Activated naive CD4-positive, alpha-beta T cell treated with anti-CD3 and anti-CD28 coated beads for 36 hours (primary cell): ENCODE measurements around the gene MYO1A. TPM values are rescaled to one million over a fixed set of nuclear protein-coding genes. Genes with fewer than 3 reads are reported as not detected.
"Not testable (repeated sequence)": the region's sequence is repeated elsewhere in the genome, so short reads cannot be mapped to it uniquely, and the experiment has no call there.

ENCODE experiments used
- CTCF ChIA-PET: fragments of 350-600 bp; sonication (Branson Sonifier 250); formaldehyde crosslinking; loops from one replicate; lab custom pipeline; 2021; ENCODE audit warnings: antibody characterized with exemption; lab: Charles Lee
- DNase-seq: peaks from one replicate; pipeline ENCODE4 v3.0.0-alpha.2; 2020
- H3K27ac Mint-ChIP-seq: one replicate; pipeline ENCODE4 v1.8.0; 2021; ENCODE audit warnings: mild to moderate bottlenecking, mixed read lengths
- H3K27me3 Mint-ChIP-seq: one replicate; pipeline ENCODE4 v1.8.0; 2021; ENCODE audit warnings: low read depth, mixed read lengths
- H3K36me3 Mint-ChIP-seq: one replicate; pipeline ENCODE4 v1.8.0; 2021; ENCODE audit warnings: low read depth, mixed read lengths
- H3K4me1 Mint-ChIP-seq: one replicate; pipeline ENCODE4 v1.8.0; 2021; ENCODE audit warnings: low read depth, mixed read lengths
- H3K4me3 Mint-ChIP-seq: one replicate; pipeline ENCODE4 v1.8.0; 2021; ENCODE audit warnings: mild to moderate bottlenecking, moderate library complexity, mixed read lengths
- H3K9me3 Mint-ChIP-seq: one replicate; pipeline ENCODE4 v1.8.0; 2021; ENCODE audit warnings: mixed read lengths
- intact Hi-C: fragments of 100-400 bp; cut with micrococcal nuclease; formaldehyde crosslinking; loops from one replicate; pipeline ENCODE4 v1.15.1; 2023
- total RNA-seq, 2 experiments: library from RNA; stranded (reverse); gene quantifications; one replicate each; pipeline ENCODE4 v1.2.3, GENCODE V29; 2021

Gene MYO1A
- total RNA-seq, 2 experiments from 2014 or later: 1.4 to 1.5 TPM

DNA sequence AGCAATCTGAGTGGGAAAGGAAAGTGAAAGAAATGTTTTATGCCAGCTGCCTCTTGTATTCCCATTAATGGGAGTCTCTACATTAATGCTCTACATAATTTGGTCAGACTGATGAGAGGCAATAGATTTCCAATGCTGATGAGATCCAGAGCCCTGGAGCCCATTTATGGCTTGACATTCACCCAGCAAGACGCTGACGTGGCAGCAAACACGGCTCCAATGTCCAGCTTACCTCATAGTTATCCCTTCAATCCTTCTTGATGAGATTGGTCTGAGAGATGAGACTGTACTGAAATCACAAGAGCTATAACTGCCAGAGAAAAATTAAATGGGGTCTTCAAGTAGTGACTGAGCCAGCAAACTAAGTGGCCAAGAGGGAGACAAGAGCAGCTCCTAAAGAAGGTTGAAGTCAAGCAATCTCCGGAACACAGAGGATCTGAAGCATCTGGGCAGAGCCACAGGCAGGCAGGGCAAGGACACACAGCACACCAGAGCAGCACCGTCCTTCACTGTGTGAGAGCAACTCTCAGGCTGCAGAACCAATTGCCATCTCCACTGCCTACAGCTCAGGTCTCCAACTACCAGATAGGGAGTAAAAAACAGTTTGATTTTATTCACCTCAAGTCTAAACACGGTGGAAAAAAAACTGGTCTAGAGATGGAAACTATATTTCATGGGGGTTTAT lies 7.3 kb upstream of the MYO1A start:
- no peak for DNase-seq
- Mint-ChIP-seq H3K27ac (no peak overlapping the region), H3K27me3 (no peaks in the 10 kb centered on the region), H3K9me3 (no peaks in the 10 kb centered on the region), H3K4me1 (peaks cover 26% of the 10 kb centered on the region), H3K36me3 (peaks cover 59% of the 10 kb centered on the region), H3K4me3 (no peak overlapping the region)
- CTCF ChIA-PET: interaction anchor here (0.7 to 11.9 kb wide), 5 partner anchors 9 to 54 kb away, joined by 3 to 271 read pairs (median 4); partner anchors contain the start of genes STAT6 and ZBTB39
- intact Hi-C loops: no loop called here

- Mint-ChIP-seq H3K4me1 (peaks cover 21% of the 10 kb centered on the region), H3K27ac (no peak overlapping the region), H3K4me3 (no peak overlapping the region), H3K9me3 (no peaks in the 10 kb centered on the region), H3K27me3 (no peaks in the 10 kb centered on the region), H3K36me3 (peaks cover 52% of the 10 kb centered on the region)
- CTCF ChIA-PET: interaction anchor here (11.9 kb wide), 1 partner anchor 48 kb away, joined by 271 read pairs; the partner anchor contains the start of gene ZBTB39
- intact Hi-C loops: no loop called here
- no peak for DNase-seq
Observed at GRCh38 chr12:57055824-57056223, 5.9 kb upstream of the MYO1A start.

DNA sequence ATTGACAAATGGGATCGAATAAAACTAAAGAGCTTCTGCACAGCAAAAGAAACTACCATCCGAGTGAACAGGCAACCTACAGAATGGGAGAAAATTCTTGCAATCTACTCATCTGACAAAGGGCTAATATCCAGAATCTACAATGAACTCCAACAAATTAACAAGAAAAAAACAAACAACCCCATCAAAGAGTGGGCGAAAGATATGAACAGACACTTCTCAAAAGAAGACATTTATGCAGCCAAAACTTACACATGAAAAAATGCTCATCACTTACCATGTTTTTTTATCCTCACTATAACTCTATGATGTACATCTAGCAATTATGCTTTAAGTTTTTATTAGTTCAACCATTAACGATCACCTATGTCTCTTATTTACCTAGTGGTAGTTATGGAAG lies 4.0 kb upstream of the MYO1A start:
- H3K4me3 Mint-ChIP-seq, intact Hi-C loops, H3K9me3 Mint-ChIP-seq, CTCF ChIA-PET, DNase-seq, H3K27me3 Mint-ChIP-seq, H3K27ac Mint-ChIP-seq: not testable (repeated sequence)
- peaks cover 19% of the 10 kb centered on the region for H3K4me1 Mint-ChIP-seq
- H3K36me3 Mint-ChIP-seq: peaks cover 38% of the 10 kb centered on the region

GRCh38 chr12:57053146-57053545 lies 3.2 kb upstream of the MYO1A start:
- H3K27ac Mint-ChIP-seq, H3K4me3 Mint-ChIP-seq, H3K9me3 Mint-ChIP-seq, DNase-seq, H3K27me3 Mint-ChIP-seq, intact Hi-C loops: not testable (repeated sequence)
- peaks cover 16% of the 10 kb centered on the region for H3K4me1 Mint-ChIP-seq
- peaks cover 31% of the 10 kb centered on the region for H3K36me3 Mint-ChIP-seq
- CTCF ChIA-PET: interaction anchor here (0.9 kb wide), 1 partner anchor 44 kb away, joined by 3 read pairs; no protein-coding TSS in a partner anchor

GRCh38 chr12:57051011-57051410 lies 1.1 kb upstream of the MYO1A start:
- intact Hi-C loops: no loop called here

DNA sequence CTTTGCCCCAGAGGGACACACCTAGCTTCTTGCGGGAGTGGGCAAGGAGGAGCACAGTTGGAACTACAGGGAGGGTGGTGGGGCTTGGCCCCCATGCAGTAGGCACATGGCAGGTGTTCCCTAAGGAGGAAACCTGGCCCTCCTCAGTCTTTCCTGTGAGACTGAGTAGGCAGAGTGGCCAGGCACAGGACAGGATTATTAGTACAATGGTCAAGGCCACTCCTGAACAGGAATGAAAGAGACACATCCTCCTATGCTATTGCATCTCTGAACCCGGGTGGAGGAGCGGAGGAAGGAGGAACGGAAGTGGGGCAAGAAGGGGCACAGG lies 846 bp downstream of the MYO1A start:
- intact Hi-C loops: no loop called here
- Mint-ChIP-seq H3K4me3 (no peak overlapping the region), H3K27me3 (no peaks in the 10 kb centered on the region), H3K4me1 (peaks cover 36% of the 10 kb centered on the region), H3K9me3 (no peaks in the 10 kb centered on the region), H3K36me3 (peaks cover 12% of the 10 kb centered on the region), H3K27ac (no peak overlapping the region)
- no peak for DNase-seq
- CTCF ChIA-PET: interaction anchor here (1.1 to 1.7 kb wide), 7 partner anchors 8 to 47 kb away, joined by 3 to 9 read pairs (median 5); no protein-coding TSS in a partner anchor

More at GRCh38 chr12:57051011-57051410, 1.1 kb upstream of the MYO1A start:
- H3K4me3 Mint-ChIP-seq: no peak overlapping the region
- peaks cover 15% of the 10 kb centered on the region for H3K36me3 Mint-ChIP-seq
- peaks cover 30% of the 10 kb centered on the region for H3K4me1 Mint-ChIP-seq
- no peaks in the 10 kb centered on the region for H3K9me3 Mint-ChIP-seq
- CTCF ChIA-PET: interaction anchor here (0.6 to 2.2 kb wide), 6 partner anchors 9 to 43 kb away, joined by 3 to 11 read pairs (median 4); no protein-coding TSS in a partner anchor
- no peaks in the 10 kb centered on the region for H3K27me3 Mint-ChIP-seq
- H3K27ac Mint-ChIP-seq: no peak overlapping the region
- DNase-seq: no peak

- Mint-ChIP-seq H3K4me1 (peaks cover 36% of the 10 kb centered on the region), H3K27me3 (no peaks in the 10 kb centered on the region), H3K4me3 (no peak overlapping the region), H3K27ac (no peak overlapping the region), H3K9me3 (no peaks in the 10 kb centered on the region), H3K36me3 (peaks cover 6% of the 10 kb centered on the region)
- intact Hi-C loops: no loop called here
- CTCF ChIA-PET: interaction anchor here (0.6 to 1.7 kb wide), 8 partner anchors 9 to 499 kb away, joined by 3 to 9 read pairs (median 4); partner anchors contain the start of genes DCTN2 and STAT6
- no peak for DNase-seq
Observed at GRCh38 chr12:57048423-57049118, 1.4 kb downstream of the MYO1A start.

- intact Hi-C loops: loop anchor here (2.0 kb wide), 1 partner anchor 21 kb away; no protein-coding TSS in a partner anchor
- Mint-ChIP-seq H3K9me3 (no peaks in the 10 kb centered on the region), H3K4me3 (no peak overlapping the region), H3K27me3 (no peaks in the 10 kb centered on the region), H3K27ac (no peak overlapping the region), H3K4me1 (peaks cover 36% of the 10 kb centered on the region), H3K36me3 (peaks cover 2% of the 10 kb centered on the region)
- no peak for DNase-seq
- CTCF ChIA-PET: interaction anchor here (0.6 to 1.7 kb wide), 10 partner anchors 9 to 499 kb away, joined by 3 to 9 read pairs (median 4); partner anchors contain the start of genes DCTN2 and STAT6
Observed at GRCh38 chr12:57047981-57048380, 1.9 kb downstream of the MYO1A start.

DNA sequence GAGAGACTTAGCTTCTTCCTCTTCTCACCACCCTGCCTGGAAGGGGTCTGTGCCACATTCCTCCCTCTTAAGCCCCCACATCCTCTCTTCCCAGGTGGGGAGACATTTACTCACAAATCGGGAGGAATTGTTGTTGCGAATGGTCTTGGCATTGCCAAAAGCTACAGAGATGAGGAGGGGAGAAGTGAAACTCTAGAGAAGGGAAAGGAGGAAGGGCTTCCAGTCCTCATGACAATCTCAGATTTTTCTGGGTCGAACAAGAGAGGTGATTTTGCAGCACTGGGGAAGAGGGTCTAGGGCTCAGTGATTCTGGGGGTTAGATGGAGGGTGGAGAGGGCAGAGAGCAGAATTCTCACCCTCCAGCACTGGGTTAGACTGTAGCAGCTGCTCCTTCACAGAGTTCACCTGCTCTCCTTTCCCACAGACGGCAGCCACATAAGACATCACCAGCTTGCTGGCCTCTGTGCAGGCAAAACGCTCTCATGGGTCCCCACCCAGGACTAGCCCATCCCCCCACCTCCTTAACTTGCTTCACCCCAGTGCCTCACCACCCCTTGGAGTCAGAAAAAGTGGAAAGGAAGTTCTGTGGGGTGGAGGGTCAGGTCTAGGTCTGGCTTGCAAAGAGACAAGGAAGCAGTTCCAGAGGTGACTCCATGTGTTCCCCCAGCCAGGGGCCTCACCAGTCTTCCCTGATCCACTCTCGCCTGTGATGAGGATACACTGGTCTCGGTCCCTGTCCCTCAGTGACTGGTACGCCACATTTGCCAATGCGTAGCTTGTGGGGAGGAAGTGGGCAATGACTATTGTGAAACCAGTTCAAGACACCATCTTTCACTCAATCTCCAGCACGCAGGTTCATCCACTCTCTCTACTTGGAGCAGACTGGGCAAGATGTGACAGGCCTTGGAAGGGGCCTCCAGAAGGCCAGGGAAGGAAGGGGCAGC lies 2.7 kb downstream of the MYO1A start:
- intact Hi-C loops: loop anchor here (2.0 kb wide), 1 partner anchor 20 kb away; no protein-coding TSS in a partner anchor
- no peaks in the 10 kb centered on the region for H3K36me3 Mint-ChIP-seq
- DNase-seq: peak; percentile 83
- H3K27ac Mint-ChIP-seq: peak overlapping the region; percentile 25
- no peaks in the 10 kb centered on the region for H3K27me3 Mint-ChIP-seq
- peaks cover 36% of the 10 kb centered on the region for H3K4me1 Mint-ChIP-seq
- H3K4me3 Mint-ChIP-seq: no peak overlapping the region
- CTCF ChIA-PET: interaction anchor here (0.7 to 1.7 kb wide), 7 partner anchors 13 to 65 kb away, joined by 3 to 9 read pairs (median 5); partner anchors contain the start of gene STAT6
- H3K9me3 Mint-ChIP-seq: no peaks in the 10 kb centered on the region

- intact Hi-C loops: loop anchor here (2.0 kb wide), 1 partner anchor 19 kb away; no protein-coding TSS in a partner anchor
- CTCF ChIA-PET: interaction anchor here (0.7 to 1.1 kb wide), 3 partner anchors 23 to 44 kb away, joined by 3 to 5 read pairs (median 3); no protein-coding TSS in a partner anchor
- no peaks in the 10 kb centered on the region for H3K36me3 Mint-ChIP-seq
- H3K4me3 Mint-ChIP-seq: no peak overlapping the region
- H3K9me3 Mint-ChIP-seq: no peaks in the 10 kb centered on the region
- no peaks in the 10 kb centered on the region for H3K27me3 Mint-ChIP-seq
- no peak for DNase-seq
- H3K4me1 Mint-ChIP-seq: peaks cover 36% of the 10 kb centered on the region
- H3K27ac Mint-ChIP-seq: no peak overlapping the region
Observed at GRCh38 chr12:57046086-57046791, 3.7 kb downstream of the MYO1A start.

DNA sequence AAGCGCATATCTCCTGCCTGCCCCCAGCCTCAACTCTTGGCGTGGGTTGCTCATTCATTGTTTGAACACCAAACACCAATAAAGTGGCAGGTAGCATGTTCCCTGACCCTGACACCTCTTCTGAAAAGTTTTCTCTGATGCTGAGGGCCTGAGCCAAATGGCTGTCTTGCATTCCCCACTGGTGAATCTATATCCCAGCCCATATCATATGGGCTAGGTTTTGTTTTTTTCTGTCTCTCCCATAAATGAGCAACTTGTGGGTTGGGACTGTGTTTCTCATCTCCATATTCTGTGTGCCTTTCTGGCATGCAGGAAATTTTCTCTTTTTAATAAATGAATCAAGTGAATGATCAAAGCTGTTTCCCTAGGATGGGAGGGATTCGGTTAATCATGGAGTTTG lies 5.0 kb downstream of the MYO1A start:
- Mint-ChIP-seq H3K27me3 (no peaks in the 10 kb centered on the region), H3K4me3 (no peak overlapping the region), H3K9me3 (no peaks in the 10 kb centered on the region), H3K36me3 (no peaks in the 10 kb centered on the region), H3K4me1 (peaks cover 33% of the 10 kb centered on the region), H3K27ac (no peak overlapping the region)
- intact Hi-C loops: no loop called here
- CTCF ChIA-PET: no interaction called here
- no peak for DNase-seq
